GM19238 (cell line): ENCODE results near the gene ANKRD33B.
"Not testable (repeated sequence)": the region's sequence is repeated elsewhere in the genome, so short reads cannot be mapped to it uniquely, and the experiment has no call there.

Experiments used
- DNase-seq: peaks from one replicate; pipeline ENCODE4 v3.0.0; 2011; ENCODE audit warnings: low spot score; ENCODE audit not compliant: insufficient read length

ANKRD33B gene

GRCh38 chr5:10536931-10537579, 26.8 kb upstream of the ANKRD33B start:
- DNase-seq: no peak

- no peak for DNase-seq
Measured at GRCh38 chr5:10537624-10538023, 26.2 kb upstream of the ANKRD33B start.

- no peak for DNase-seq
Measured at GRCh38 chr5:10538103-10538788, 25.6 kb upstream of the ANKRD33B start.

- no peak for DNase-seq
Measured at GRCh38 chr5:10538789-10539686, 24.8 kb upstream of the ANKRD33B start.

- DNase-seq: no peak
Measured at GRCh38 chr5:10539687-10539998, 24.2 kb upstream of the ANKRD33B start.

- no peak for DNase-seq
Measured at GRCh38 chr5:10540036-10540544, 23.8 kb upstream of the ANKRD33B start.

GRCh38 chr5:10540951-10541646, 22.8 kb upstream of the ANKRD33B start:
- no peak for DNase-seq

GRCh38 chr5:10542055-10542550, 21.8 kb upstream of the ANKRD33B start:
- DNase-seq: no peak

- DNase-seq: no peak
Measured at GRCh38 chr5:10543585-10544040, 20.3 kb upstream of the ANKRD33B start.

GRCh38 chr5:10545084-10545483, 18.8 kb upstream of the ANKRD33B start:
- DNase-seq: no peak

- no peak for DNase-seq
Measured at GRCh38 chr5:10546186-10546585, 17.7 kb upstream of the ANKRD33B start.

- no peak for DNase-seq
Measured at GRCh38 chr5:10548418-10549122, 15.3 kb upstream of the ANKRD33B start.

- not testable (repeated sequence) for DNase-seq
Measured at GRCh38 chr5:10549123-10549514, 14.8 kb upstream of the ANKRD33B start.

- DNase-seq: no peak
Measured at GRCh38 chr5:10550222-10550995, 13.5 kb upstream of the ANKRD33B start.

GRCh38 chr5:10551782-10552138, 12.1 kb upstream of the ANKRD33B start:
- no peak for DNase-seq

GRCh38 chr5:10552183-10553143, 11.4 kb upstream of the ANKRD33B start:
- DNase-seq: no peak

GRCh38 chr5:10553476-10553875, 10.4 kb upstream of the ANKRD33B start:
- DNase-seq: no peak

- DNase-seq: no peak
Measured at GRCh38 chr5:10555277-10555684, 8.6 kb upstream of the ANKRD33B start.
